HG03442 (cell line): Measurements from ENCODE around the gene GPR89B.
"Not testable (repeated sequence)": the region's sequence is repeated elsewhere in the genome, so short reads cannot be mapped to it uniquely, and the experiment has no call there.

Source experiments
- ATAC-seq: cut with Tn5 transposase; IDR thresholded peaks from one replicate; pipeline ENCODE4 v1.9.1; 2021; ENCODE audit warnings: mild to moderate bottlenecking, moderate library complexity; ENCODE audit not compliant: unreplicated experiment

Gene GPR89B

DNA sequence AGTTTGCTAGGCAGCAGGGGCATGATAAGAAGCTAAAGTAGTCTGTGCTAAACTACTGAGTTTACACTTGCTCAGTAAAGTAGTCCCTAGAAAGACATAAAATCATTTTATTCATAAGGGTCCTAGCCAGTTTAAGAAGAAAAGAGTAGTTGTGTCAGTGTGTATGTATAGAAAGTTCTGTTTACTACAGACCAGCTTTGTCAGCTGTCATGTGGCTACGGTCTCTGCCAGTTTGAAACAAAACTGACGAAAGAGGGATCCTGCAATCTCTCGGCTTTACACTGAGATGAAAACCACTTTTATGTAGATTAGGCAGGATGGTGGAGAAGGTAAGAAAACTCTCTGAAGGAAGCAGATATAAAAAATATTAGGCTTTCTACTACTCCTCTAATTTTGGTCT, 7.1 kb downstream of the GPR89B start:
- not testable (repeated sequence) for ATAC-seq

DNA sequence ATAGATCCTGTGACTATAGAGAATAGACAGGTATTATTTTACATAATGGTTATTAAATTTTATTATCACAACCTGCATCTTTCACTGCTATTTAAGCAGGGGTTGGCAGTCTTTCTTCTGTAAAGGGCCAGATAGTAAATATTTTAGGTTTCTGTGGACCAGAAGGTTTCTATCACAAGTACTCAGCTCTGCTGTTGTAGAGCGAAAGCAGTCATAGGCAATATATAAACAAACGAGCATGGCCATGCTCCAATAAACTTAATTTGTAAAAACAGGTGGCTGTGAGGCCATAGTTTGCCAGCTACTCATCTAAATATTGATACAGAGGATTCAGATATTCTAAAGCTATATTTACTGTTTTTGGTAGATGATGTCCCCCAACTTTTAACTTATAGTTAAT, 12.2 kb downstream of the GPR89B start:
- ATAC-seq = not testable (repeated sequence)

DNA sequence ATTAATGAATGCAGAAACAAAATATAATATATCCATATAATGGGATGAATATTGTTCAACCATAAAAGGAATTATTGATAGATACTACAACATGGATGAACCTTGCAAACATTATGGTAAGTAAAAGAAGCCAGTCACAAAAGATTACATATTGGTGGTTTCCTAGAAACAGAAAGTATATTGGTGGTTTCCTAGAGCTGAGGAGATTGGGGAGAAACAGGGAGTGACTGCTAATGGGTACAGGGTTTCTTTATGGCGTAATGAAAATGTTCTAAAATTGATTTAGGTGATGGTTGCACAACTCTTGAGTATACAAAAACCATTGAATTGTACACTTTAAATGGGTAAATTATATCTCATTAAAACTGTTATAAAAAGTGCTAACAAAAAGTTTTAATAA, 14.3 kb downstream of the GPR89B start:
- ATAC-seq = not testable (repeated sequence)

DNA sequence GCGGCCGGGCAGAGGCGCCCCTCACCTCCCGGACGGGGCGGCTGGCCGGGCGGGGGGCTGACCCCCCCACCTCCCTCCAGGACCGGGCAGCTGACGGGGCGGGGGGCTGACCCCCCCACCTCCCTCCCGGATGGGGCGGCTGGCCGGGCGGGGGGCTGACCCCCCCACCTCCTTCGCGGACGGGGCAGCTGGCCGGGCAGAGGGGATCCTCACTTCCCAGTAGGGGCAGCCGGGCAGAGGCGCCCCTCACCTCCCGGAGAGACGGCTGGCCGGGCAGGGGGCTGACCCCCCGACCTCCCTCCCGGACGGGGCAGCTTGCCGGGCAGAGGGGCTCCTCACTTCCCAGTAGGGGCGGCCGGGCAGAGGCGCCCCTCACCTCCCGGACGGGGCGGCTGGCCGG, 21.3 kb downstream of the GPR89B start:
- not testable (repeated sequence) for ATAC-seq

DNA sequence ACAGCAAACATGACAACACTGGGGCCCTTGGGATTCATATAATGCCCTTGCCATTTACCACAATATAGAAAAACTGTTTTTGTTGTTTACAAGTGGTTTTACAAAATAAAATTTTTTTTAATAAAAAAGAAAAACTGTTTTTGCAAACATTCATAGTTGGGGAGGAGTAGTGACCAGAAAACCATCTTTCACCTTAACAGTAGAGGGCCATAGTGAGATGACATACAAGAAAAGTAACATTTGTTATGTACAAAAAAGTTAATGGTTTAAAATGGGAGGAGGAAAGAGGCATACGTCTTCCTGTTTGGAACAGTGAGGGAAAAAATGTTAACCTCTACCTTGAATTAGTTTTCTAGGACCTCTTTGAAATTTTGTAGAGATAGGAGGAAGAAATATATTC, 30.7 kb downstream of the GPR89B start:
- ATAC-seq = not testable (repeated sequence)

DNA sequence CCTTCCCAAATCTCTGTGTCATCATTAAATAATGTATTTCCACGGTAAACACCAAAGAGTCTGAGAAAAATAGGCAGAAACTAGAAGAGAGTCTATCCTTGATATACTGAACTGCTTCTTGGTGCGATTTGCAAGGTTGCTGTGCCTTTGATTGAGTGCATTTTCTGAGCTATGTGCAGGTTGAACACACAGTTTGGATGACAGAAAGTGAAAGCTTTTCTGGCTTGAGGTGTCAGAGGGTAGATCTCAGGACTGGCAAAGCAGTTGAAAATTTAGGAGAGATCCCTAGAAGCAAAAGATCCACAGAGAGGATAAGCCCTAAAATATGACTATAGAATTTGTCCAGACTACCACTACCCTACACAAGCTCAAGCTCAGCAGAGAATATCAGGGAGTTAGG, 31.5 kb downstream of the GPR89B start:
- ATAC-seq = not testable (repeated sequence)

DNA sequence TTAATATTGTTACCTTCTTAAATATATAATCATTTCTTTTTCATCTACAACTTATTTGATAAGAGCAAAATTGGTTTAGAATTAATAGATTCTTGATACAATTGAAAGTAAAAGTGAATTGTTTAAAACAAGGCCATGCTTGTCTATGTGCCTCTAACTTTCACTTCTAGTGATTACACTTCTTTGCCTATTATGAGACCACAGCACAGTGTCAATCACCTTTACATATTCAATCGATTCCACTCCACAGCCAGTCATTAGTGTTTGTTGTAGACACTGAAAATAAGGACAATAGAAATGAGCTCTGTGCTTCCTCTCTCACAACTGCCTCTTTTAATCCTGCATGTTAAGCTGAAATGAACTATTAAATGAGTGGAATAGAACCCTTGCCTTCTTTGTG, 36.4 kb downstream of the GPR89B start:
- not testable (repeated sequence) for ATAC-seq

DNA sequence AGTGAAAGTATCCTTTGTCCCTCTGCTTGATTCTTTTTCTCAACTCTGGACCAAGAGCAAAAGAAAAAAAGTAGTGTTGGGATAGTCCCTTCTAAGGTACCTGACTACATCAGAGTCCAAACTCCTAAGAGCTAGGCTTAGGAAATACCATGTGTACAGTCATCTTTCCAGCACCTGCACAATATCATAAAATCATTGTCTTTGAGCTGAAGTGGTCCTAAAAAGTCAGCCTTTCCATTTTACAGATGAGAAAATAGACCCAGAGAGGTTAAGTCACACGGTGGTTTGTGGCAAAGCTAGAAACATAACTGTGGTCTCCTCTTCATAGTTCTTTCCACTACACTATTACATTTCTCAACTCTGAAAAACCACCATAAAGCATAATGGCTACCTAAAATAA, 38.4 kb downstream of the GPR89B start:
- peak; percentile 54 for ATAC-seq

DNA sequence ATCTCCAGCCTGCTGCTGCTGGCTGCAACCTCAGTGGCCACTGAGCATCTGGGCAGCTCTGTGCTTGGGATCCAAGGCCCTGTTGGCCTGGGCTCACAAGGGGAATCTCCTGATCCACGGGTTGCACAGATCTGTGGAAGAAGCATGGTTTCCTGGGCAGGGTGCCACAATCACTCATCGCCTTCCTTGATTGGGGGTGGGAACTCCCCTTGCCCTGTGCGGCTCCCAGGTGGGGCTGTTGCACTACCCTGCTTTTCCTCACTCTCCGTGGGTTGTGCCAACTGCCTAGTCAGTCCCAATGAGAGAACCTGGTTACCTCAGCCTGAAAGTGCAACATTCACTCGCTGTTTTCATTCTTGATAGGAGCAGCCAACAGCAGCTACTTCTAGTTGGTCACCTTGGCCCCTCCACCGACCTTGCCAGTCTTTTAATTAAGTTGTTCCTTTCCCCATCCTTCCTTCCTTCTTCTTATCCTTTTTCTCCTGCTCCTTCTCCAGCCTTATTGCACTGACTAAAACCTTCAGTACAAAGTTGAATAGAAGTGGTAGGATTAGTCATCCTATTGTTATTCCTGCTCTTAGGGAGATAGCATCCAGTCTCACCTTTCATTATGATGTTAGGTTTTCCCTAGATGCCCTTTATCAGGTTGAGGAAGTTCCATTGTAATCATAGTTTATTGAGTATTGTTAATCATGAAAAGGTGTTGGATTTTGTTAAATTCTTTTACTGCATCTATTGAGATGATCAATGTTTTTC, 50.9 kb downstream of the GPR89B start:
- not testable (repeated sequence) for ATAC-seq

DNA sequence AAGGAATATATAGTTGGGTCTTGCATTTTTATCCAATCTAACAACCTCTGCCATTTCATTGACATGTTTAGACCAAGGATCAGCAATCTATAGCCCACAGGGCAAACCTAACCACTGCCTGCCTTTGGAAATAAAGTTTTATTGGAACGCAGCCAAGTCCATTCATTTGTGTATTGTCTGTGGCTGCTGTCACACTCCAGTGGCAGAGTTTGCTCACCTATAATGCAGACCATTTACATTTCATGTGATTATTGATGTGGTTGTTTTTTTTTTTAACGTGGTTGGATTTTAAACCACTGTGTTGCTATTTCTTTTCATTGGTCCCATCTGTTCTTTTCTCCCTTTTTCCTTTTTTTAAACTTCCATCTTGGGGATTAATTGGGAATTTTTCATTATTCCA, 57.2 kb downstream of the GPR89B start:
- ATAC-seq = not testable (repeated sequence)

DNA sequence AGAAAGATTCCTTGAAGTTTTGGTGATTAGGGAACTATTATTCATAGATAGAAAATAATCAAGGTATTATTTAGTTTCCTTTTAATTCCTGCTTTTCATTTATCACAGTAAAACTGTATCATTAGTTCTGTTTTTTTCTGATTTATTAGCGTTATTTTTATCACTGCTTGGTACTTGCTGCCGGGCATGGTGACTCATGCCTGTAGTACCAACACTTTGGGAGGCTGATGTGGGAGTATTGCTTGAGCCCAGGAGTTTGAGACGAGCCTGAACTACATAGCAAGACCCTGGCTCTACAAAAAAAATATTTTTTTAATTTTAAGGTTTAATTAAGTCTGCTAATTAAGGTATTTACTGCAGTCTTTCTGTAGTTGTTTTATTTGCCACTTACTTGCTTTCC, 59.7 kb downstream of the GPR89B start:
- ATAC-seq = not testable (repeated sequence)

DNA sequence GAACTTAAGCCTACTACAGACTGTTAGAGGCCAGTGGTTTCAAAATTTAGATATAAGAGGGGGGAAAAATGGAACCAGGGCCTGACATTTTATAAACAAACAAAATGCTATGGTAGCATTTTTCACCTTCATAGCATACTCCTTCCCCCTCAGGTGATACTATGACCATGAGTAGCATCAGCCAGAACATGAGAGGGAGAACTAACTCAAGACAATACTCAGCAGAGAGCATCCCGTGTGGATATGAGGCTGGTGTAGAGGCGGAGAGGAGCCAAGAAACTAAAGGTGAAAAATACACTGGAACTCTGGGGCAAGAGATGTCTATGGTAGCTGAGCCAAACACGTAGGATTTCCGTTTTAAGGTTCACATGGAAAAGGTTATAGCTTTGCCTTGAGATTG, 64.7 kb downstream of the GPR89B start:
- not testable (repeated sequence) for ATAC-seq

DNA sequence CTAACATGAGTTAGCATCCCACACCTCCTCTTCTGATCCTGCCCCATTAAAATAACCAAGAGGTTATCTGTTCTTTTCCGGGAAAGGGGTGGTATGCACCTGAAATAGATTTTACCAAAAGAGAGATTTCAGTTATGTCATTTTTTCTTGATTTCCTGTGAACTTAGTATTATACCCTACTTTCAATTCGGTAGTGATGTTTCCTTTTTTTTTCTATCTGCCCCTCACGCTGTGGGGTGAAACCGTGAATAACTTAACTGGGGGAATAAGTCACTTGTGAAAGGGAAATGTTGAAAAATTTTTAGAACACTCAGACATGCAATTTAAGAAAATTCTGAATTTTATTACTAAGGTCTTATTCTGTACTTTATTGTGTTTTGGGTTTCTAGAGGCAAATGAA, 65.2 kb downstream of the GPR89B start:
- not testable (repeated sequence) for ATAC-seq

DNA sequence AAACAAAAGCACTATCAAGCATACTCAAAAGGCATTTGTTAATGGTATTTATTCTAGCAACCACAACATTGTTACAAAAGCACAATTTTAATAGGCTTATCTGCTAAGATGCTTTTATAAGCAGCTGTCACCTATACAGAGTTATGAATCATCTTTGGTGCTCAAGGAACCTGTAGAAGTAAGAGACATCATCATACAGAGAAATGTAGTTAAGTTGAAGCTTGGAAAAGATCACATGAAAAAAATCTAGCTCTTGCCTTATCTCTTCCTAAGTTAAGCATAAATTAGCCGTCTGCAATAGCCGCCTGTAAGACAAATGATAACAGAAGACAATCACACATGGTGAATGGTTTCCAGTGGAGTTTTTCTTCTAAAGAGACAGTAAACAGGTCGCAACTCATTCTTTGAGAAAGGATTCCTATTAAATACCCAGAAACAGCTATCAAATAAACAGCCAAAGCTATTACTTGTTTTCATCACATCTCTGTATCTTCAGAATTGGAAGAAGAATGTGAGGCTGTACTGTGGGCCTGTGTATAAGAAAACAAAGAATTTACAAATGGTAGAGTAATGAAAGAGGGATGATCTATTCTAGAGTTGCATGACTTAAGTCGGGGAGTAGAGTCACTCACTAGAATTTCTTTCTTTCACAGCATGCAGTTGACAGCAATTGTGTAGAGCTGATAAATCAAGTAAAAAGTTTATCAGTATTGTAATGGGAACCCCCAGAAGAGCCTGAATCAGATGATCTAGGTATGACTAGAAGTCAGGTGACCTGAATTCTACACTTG, 65.8 kb downstream of the GPR89B start:
- ATAC-seq = not testable (repeated sequence)

DNA sequence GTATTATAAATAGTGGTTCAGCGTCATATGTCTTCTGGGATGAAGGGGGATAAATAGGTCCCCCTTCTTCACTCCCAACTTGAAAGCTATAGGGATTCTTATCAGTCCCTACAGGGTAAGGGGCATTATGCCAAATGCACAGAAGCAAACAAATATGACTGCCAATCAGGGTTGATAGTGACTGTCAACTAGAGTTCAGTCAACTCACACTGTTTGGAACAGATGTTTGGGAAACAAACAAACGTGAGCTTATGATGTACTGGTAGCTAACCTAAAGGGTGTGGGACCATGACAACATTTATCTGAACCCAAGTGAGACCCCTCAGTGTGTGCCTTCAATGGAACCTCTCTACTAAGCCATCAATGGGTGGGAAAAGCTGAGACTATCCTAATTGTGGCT, 67.9 kb downstream of the GPR89B start:
- not testable (repeated sequence) for ATAC-seq

DNA sequence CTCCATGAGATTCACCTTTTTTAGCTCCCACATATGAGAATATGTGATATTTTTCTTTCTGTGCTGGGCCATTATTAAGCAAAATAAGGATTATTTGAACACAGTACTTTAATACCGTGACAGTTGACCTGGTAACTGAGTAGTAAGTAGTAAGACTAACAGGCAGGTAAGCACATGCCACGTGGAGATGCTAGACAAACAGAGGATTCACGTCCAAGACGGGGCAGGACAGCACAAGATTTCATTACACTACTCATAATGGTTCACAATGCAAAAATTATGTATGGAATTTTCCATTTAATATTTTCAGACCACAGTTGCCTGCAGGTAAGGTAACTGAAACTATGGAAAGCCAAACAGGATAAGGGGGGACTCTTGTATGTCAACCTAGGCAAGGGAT, 79.5 kb downstream of the GPR89B start:
- not testable (repeated sequence) for ATAC-seq

DNA sequence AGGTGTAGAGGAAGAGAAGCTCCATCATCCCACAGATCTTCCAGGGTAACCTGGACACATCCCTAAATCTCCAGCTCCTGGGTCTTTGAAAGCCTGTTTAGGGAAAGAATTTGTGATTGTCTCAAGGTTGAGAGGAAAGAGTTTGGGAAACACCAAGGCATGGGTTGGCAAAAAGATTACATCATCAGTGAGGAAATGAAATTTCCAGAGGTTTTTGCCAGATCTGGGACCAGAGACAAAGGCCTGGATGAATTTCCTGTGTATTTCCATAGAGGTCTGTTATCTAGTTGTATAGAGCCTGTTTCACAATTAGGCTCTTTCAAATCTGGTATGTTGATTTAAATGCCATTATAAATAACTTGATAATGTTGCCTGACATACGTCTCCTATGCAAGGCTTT, 82.3 kb downstream of the GPR89B start:
- ATAC-seq = no peak

DNA sequence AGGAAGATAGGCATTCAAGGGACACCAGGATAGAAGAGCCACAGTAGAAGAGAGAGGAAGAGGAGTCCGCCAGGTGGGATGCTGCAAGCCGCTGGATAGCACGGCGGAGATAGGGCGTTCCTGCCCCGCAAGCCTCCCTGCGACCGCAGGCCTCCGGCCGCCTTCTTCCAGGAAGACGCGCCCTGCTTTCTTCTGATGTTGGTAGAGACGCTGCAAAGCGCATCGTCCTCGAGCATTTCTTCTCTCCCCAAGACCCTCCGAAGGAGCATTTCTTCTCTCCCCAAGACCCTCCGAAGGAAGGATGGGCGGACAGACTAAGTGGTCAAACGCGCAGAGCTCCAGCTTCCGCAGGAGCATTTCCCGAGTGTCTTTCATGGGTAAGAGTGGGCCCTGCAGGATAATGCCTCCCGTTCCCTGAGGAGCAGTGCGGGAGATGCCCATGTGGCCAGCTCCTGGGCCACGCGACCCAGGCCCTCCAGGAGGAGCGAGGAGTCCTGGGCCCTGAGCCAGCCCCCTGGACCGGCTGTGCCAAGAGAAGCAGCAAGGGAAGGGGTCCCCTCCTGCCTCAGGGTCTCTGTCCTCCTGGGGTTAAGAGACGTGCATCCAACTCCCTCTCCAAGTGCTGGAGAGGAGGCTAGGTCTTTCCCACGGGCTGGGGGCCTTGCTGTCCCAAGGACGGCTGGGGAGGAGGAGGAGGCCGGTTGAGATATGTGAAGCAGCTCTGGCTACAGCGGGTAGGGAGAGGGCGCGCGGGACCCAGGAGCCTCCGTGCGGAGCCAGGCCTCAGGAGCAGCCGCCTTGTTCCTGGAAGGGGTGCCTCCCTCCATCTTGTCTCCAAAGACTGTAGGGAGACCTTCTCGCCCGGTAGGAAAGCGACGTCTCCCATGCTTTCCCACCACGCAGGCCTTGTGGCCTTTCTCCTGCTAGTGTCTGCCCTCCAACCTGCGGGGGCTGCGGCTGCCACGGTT, 85.2 kb downstream of the GPR89B start:
- ATAC-seq = not testable (repeated sequence)

DNA sequence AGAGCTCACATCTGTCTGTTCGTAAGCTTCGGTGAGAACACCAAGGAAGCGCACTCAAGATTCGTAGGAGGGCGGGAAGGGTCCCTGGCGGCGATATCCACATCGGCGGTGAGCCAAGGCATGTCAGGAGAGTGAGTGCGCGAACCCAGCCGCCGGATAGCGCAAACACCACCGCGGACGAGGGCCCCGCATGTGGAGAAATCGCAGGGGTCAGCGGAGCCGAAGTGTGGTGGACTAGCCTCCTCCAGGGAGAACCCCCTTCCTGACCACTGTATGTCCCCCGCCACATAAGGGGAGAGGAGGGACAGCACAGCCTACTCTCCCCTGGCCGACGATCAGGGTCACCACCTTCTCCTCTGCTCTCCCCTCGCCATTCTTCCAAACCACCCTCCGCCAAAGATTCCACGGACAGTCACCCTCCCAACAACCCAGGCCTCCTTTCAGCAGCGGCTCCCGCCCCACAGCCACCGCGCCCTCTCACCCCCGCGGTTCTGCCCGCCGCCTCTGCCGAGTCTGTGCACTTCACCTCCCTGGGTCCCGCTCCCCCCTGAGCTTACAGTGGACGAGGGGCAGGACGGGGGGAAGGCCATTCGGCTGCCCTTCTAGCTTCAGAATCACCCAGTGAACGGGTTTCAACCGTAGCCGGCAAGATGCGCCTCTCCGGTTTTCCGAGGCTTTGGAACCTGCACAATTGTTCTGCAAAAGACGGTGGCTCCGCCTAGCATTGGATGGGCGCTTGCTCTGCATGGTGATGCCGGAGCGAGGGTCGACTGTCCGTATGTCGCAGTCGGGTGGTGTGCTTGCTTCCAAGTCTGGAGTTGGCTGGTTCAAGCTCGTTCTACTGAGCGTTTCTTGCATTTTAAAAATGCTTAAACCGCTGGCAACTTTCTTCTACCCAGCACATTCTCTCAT, 86.3 kb downstream of the GPR89B start:
- not testable (repeated sequence) for ATAC-seq

DNA sequence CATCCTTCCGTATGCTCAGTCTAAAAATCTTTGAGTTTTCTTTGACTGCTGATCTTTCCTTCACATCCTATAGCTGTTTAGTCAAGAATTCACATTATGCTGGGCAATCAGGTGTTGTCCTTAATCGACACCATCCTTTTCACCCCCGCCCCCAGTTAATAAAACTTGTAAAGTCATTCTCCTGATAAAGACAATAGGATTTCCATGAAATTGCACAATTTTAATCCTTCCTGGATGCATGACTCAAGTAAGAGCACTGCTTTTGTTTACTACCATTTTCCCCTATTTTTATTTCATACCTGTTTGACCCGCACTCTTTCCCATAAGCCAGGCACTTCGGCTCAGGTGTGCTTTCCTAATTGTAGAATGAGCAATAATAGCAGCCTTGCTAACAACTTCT, 96.7 kb downstream of the GPR89B start:
- not testable (repeated sequence) for ATAC-seq
